HepG2 (cell line): Measurements from ENCODE around the gene IQSEC1. TPM values are rescaled to one million over a fixed set of nuclear protein-coding genes. Genes with fewer than 3 reads are reported as not detected.

Experiments
- AKAP8 ChIP-seq: sonication (generic); formaldehyde crosslinking; IDR thresholded peaks from 2 replicates; pipeline ENCODE4 v1.5.1; 2020; ENCODE audit warnings: mild to moderate bottlenecking, missing genetic modification reagents
- CCDC6 ChIP-seq: sonication (generic); formaldehyde crosslinking; IDR thresholded peaks from 2 replicates; pipeline ENCODE4 v1.8.1; 2022; ENCODE audit warnings: mild to moderate bottlenecking, missing genetic modification reagents, moderate library complexity
- FOXP4 ChIP-seq: sonication (generic); formaldehyde crosslinking; IDR thresholded peaks from 2 replicates; pipeline ENCODE4 v1.4.0; 2020; ENCODE audit warnings: missing genetic modification reagents
- HMG20B ChIP-seq: conservative IDR thresholded peaks from 2 replicates; pipeline ENCODE4 v1.6.1; 2016; ENCODE audit warnings: missing genetic modification reagents, missing compliant biosample characterization
- HNF1B ChIP-seq: sonication (generic); formaldehyde crosslinking; IDR thresholded peaks from 2 replicates; pipeline ENCODE4 v1.5.1; 2020; ENCODE audit warnings: mild to moderate bottlenecking, moderate library complexity, missing genetic modification reagents
- JARID2 ChIP-seq: sonication (generic); formaldehyde crosslinking; IDR thresholded peaks from 2 replicates; pipeline ENCODE4 v1.8.1; 2023; ENCODE audit warnings: missing genetic modification reagents, inconsistent platforms; ENCODE audit not compliant: insufficient replicate concordance
- KDM5B ChIP-seq: sonication (generic); formaldehyde crosslinking; IDR thresholded peaks from 2 replicates; pipeline ENCODE4 v1.4.0; 2020; ENCODE audit warnings: missing genetic modification reagents, mild to moderate bottlenecking, borderline replicate concordance
- NFE2L1 ChIP-seq: sonication (generic); formaldehyde crosslinking; IDR thresholded peaks from 2 replicates; pipeline ENCODE4 v1.4.0; 2020; ENCODE audit warnings: missing genetic modification reagents, mild to moderate bottlenecking, borderline replicate concordance
- PHB2 ChIP-seq: fragments of 450-650 bp; IDR thresholded peaks from 2 replicates; pipeline ENCODE4 v1.6.1; 2018; ENCODE audit not compliant: partially characterized antibody
- PHF8 ChIP-seq: sonication (generic); formaldehyde crosslinking; IDR thresholded peaks from 2 replicates; pipeline ENCODE4 v1.5.0; 2020; ENCODE audit warnings: missing genetic modification reagents
- POLR2AphosphoS5 ChIP-seq: IDR thresholded peaks from 2 replicates; pipeline ENCODE4 v1.6.1; 2012; ENCODE audit warnings: low read depth, low read length
- SIX1 ChIP-seq: sonication (generic); formaldehyde crosslinking; IDR thresholded peaks from 2 replicates; pipeline ENCODE4 v1.4.0; 2020; ENCODE audit warnings: missing genetic modification reagents, borderline replicate concordance
- SMYD3 ChIP-seq: sonication (generic); formaldehyde crosslinking; IDR thresholded peaks from 2 replicates; pipeline ENCODE4 v1.8.1; 2023; ENCODE audit warnings: mild to moderate bottlenecking, missing genetic modification reagents
- SPEN ChIP-seq: sonication (generic); formaldehyde crosslinking; IDR thresholded peaks from 2 replicates; pipeline ENCODE4 v1.5.1; 2020; ENCODE audit warnings: low read depth, mild to moderate bottlenecking, missing genetic modification reagents
- TFE3 ChIP-seq: IDR thresholded peaks from 2 replicates; pipeline ENCODE4 v1.6.1; 2016
- YEATS2 ChIP-seq: sonication (generic); formaldehyde crosslinking; IDR thresholded peaks from 2 replicates; pipeline ENCODE4 v1.4.0; 2020; ENCODE audit warnings: missing genetic modification reagents, borderline replicate concordance
- ZNF230 ChIP-seq: sonication (generic); formaldehyde crosslinking; IDR thresholded peaks from 2 replicates; pipeline ENCODE4 v1.4.0; 2020; ENCODE audit warnings: mild to moderate bottlenecking, missing genetic modification reagents
- ZNF281 ChIP-seq: sonication (generic); formaldehyde crosslinking; IDR thresholded peaks from 2 replicates; pipeline ENCODE4 v1.4.0; 2020; ENCODE audit warnings: missing genetic modification reagents, borderline replicate concordance
- ZNF382 ChIP-seq: sonication (generic); formaldehyde crosslinking; IDR thresholded peaks from 2 replicates; pipeline ENCODE4 v1.5.0; 2020; ENCODE audit warnings: missing genetic modification reagents, mild to moderate bottlenecking, borderline replicate concordance
- ZNF75D ChIP-seq: sonication (generic); formaldehyde crosslinking; IDR thresholded peaks from 2 replicates; pipeline ENCODE4 v1.8.1; 2023; ENCODE audit warnings: missing genetic modification reagents, mild to moderate bottlenecking, borderline replicate concordance
- polyA plus RNA-seq, 8 experiments: library from polyadenylated mRNA; depleted of rRNA in 3 of 8; stranded (reverse) in 7 of 8; unstranded in 1 of 8; fragments of >200 nt; fragmentation: Illumina TruSeq in 4 of 8; extraction: Trizol in 4 of 8; gene quantifications; 2 replicates each; pipeline versions ENCODE4 v1.2.1 to v1.2.3, GENCODE V29; 2011 to 2016; ENCODE audit warnings: low read depth in 4 of 8, missing spikeins in 1 of 8, mixed read lengths in 1 of 8; ENCODE audit not compliant: insufficient read depth in 1 of 8
- total RNA-seq, 5 experiments: library from RNA; depleted of rRNA; stranded (reverse); fragments of >200 nt; fragmentation: Illumina TruSeq; extraction: Trizol; gene quantifications; 2 replicates each; pipeline ENCODE4 v1.2.3, GENCODE V29; 2016; ENCODE audit warnings: low read depth in 1 of 5

Gene IQSEC1
- total and polyA plus RNA-seq, 2 of the 13 experiments (the other 11 are each of a cell fraction or from before 2014, with no cell fraction given): 17.4 to 20.2 TPM

- TF ChIP-seq JARID2 (CRISPR knock-in tag) (no peak), AKAP8 (CRISPR knock-in tag) (no peak), POLR2AphosphoS5 (peak; percentile 70), SMYD3 (CRISPR knock-in tag) (no peak), KDM5B (CRISPR knock-in tag) (no peak), YEATS2 (CRISPR knock-in tag) (no peak; the same call in 1 of the 2 replicates), HMG20B (CRISPR knock-in tag) (no peak), TFE3 (CRISPR knock-in tag) (peak; percentile 15; the same call in 1 of the 2 replicates), NFE2L1 (CRISPR knock-in tag) (no peak), PHB2 (no peak), PHF8 (peak; percentile 46; the same call in 1 of the 2 replicates), SIX1 (CRISPR knock-in tag) (no peak), HNF1B (CRISPR knock-in tag) (no peak), SPEN (CRISPR knock-in tag) (peak; percentile 37; the same call in 1 of the 2 replicates), ZNF281 (CRISPR knock-in tag) (no peak), FOXP4 (CRISPR knock-in tag) (peak; percentile 40), CCDC6 (CRISPR knock-in tag) (no peak; the same call in 1 of the 2 replicates), ZNF382 (CRISPR knock-in tag) (no peak), ZNF230 (CRISPR knock-in tag) (no peak), ZNF75D (CRISPR knock-in tag) (no peak)
These were observed 105.5 kb downstream of the IQSEC1 start (continued) for GRCh38 chr3:12967606-12968351.
